NT2/D1 (cell line): Measurements from ENCODE around the gene DENND4B.

ENCODE experiments used
- DNase-seq: peaks from one replicate; pipeline ENCODE4 v3.0.0-alpha.2; 2011; ENCODE audit warnings: low read depth, low spot score
- H3K27me3 ChIP-seq: 2 replicates; pipeline ENCODE4 v1.6.0; 2011; ENCODE audit warnings: mild to moderate bottlenecking; ENCODE audit not compliant: insufficient read length, insufficient read depth
- H3K36me3 ChIP-seq: 2 replicates; pipeline ENCODE4 v1.6.1; 2011; ENCODE audit warnings: mild to moderate bottlenecking, low read length, mixed read lengths; ENCODE audit not compliant: insufficient read depth, insufficient read length
- H3K4me1 ChIP-seq: 2 replicates; pipeline ENCODE4 v1.5.1; 2011; ENCODE audit not compliant: insufficient read depth, insufficient read length
- H3K4me3 ChIP-seq: 2 replicates; pipeline ENCODE4 v1.5.1; 2011; ENCODE audit warnings: low read depth; ENCODE audit not compliant: insufficient read length
- H3K9ac ChIP-seq: 2 replicates; pipeline ENCODE4 v1.6.0; 2011; ENCODE audit warnings: low read depth; ENCODE audit not compliant: insufficient read length
- H3K9me3 ChIP-seq: 2 replicates; pipeline ENCODE4 v1.5.1; 2011; ENCODE audit warnings: mild to moderate bottlenecking, low read length; ENCODE audit not compliant: insufficient read depth
- SUZ12 ChIP-seq: IDR thresholded peaks from 2 replicates; pipeline ENCODE4 v1.6.1; 2011; ENCODE audit not compliant: insufficient read length, insufficient read depth; ENCODE audit errors: extremely low read depth
- YY1 ChIP-seq: IDR thresholded peaks from 2 replicates; pipeline ENCODE4 v1.6.1; 2011; ENCODE audit not compliant: insufficient read length, insufficient read depth
- ZNF274 ChIP-seq: IDR thresholded peaks from 2 replicates; pipeline ENCODE4 v1.6.1; 2011; ENCODE audit warnings: mild to moderate bottlenecking, low read depth, low read length

Gene DENND4B

GRCh38 chr1:153946622-153947241 is at the start of gene DENND4B:
DENND4B (minus strand) TSS chr1:153946718; CDS start chr1:153944374, 2,344 bp downstream.
- H3K9me3 ChIP-seq, result no peaks in the 10 kb centered on the region
- peak; percentile 87 for DNase-seq
- peak within 1 kb of the TSS; percentile 97 for H3K9ac ChIP-seq
- H3K36me3 ChIP-seq, result peaks cover 81% of the 10 kb centered on the region
- H3K27me3 ChIP-seq, result no peaks in the 10 kb centered on the region
- TF ChIP-seq SUZ12, result no peak
- TF ChIP-seq ZNF274, result no peak
- TF ChIP-seq YY1, result no peak
- peaks cover 20% of the 10 kb centered on the region for H3K4me1 ChIP-seq
- H3K4me3 ChIP-seq, result peak within 1 kb of the TSS; percentile 92

GRCh38 chr1:153995640-153996039 is 49.1 kb upstream of the DENND4B start:
- H3K9me3 ChIP-seq, result no peaks in the 10 kb centered on the region
- no peaks in the 10 kb centered on the region for H3K27me3 ChIP-seq
- no peaks in the 10 kb centered on the region for H3K4me1 ChIP-seq
- no peak for TF ChIP-seq SUZ12
- no peak for TF ChIP-seq ZNF274
- H3K36me3 ChIP-seq, result peaks cover 51% of the 10 kb centered on the region
- H3K9ac ChIP-seq, result no peak overlapping the region
- no peak for DNase-seq
- no peak overlapping the region for H3K4me3 ChIP-seq

GRCh38 chr1:153995202-153995601 is 48.7 kb upstream of the DENND4B start:
- peaks cover 51% of the 10 kb centered on the region for H3K36me3 ChIP-seq

GRCh38 chr1:153991806-153992205 is 45.3 kb upstream of the DENND4B start:
- DNase-seq, result no peak
- peaks cover 51% of the 10 kb centered on the region for H3K36me3 ChIP-seq
- peak overlapping the region; percentile 91 for H3K4me3 ChIP-seq
- H3K4me1 ChIP-seq, result no peaks in the 10 kb centered on the region
- H3K27me3 ChIP-seq, result no peaks in the 10 kb centered on the region
- no peaks in the 10 kb centered on the region for H3K9me3 ChIP-seq
- TF ChIP-seq YY1 (no peak), ZNF274 (no peak), SUZ12 (no peak)
- H3K9ac ChIP-seq, result peak overlapping the region; percentile 99

More at GRCh38 chr1:153995202-153995601, 48.7 kb upstream of the DENND4B start:
- no peak overlapping the region for H3K9ac ChIP-seq
- no peaks in the 10 kb centered on the region for H3K9me3 ChIP-seq
- TF ChIP-seq SUZ12, result no peak
- TF ChIP-seq YY1, result no peak
- no peak for TF ChIP-seq ZNF274
- DNase-seq, result no peak
- no peaks in the 10 kb centered on the region for H3K27me3 ChIP-seq
- H3K4me1 ChIP-seq, result no peaks in the 10 kb centered on the region
- no peak overlapping the region for H3K4me3 ChIP-seq

- Histone ChIP-seq H3K4me1 (no peaks in the 10 kb centered on the region), H3K9ac (peak overlapping the region; percentile 99), H3K9me3 (no peaks in the 10 kb centered on the region), H3K36me3 (peaks cover 51% of the 10 kb centered on the region), H3K27me3 (no peaks in the 10 kb centered on the region), H3K4me3 (peak overlapping the region; percentile 91)
- TF ChIP-seq SUZ12, result no peak
- no peak for TF ChIP-seq ZNF274
- TF ChIP-seq YY1, result no peak
- DNase-seq, result no peak
Measured at GRCh38 chr1:153991151-153991630, 44.7 kb upstream of the DENND4B start.

- DNase-seq, result peak; percentile 98
- Histone ChIP-seq H3K9me3 (no peaks in the 10 kb centered on the region), H3K27me3 (no peaks in the 10 kb centered on the region), H3K36me3 (peaks cover 48% of the 10 kb centered on the region), H3K9ac (peak within 1 kb of the TSS; percentile 99), H3K4me3 (peak within 1 kb of the TSS; percentile 91), H3K4me1 (no peaks in the 10 kb centered on the region)
- TF ChIP-seq SUZ12 (no peak), ZNF274 (no peak), YY1 (peak; percentile 99)
Measured at GRCh38 chr1:153990468-153991150, 44.1 kb upstream of the DENND4B start, which contains the start of gene RPS27. RPS27 (plus strand) TSS chr1:153990762; CDS start chr1:153990797, 35 bp downstream.

- DNase-seq, result no peak
- Histone ChIP-seq H3K27me3 (no peaks in the 10 kb centered on the region), H3K9ac (no peak overlapping the region), H3K9me3 (no peaks in the 10 kb centered on the region), H3K36me3 (peaks cover 39% of the 10 kb centered on the region), H3K4me3 (no peak overlapping the region), H3K4me1 (no peaks in the 10 kb centered on the region)
- TF ChIP-seq SUZ12, result no peak
- no peak for TF ChIP-seq YY1
- no peak for TF ChIP-seq ZNF274
Measured at GRCh38 chr1:153987621-153988020, 41.1 kb upstream of the DENND4B start.
